Bone marrow (tissue), 2 donors: ENCODE measurements around the gene SLC38A1.

Source experiments
- DNase-seq, 2 donors: peaks; one replicate each; lab custom pipeline; 2025; lab: John Stamatoyannopoulos, UW

The SLC38A1 gene

GRCh38 chr12:46230983-46231382 is 37.9 kb downstream of the SLC38A1 start:
- DNase-seq = no peak

- no peak for DNase-seq
Measured at GRCh38 chr12:46230306-46230705, 38.5 kb downstream of the SLC38A1 start.

- DNase-seq = no peak
Measured at GRCh38 chr12:46227616-46228015, 41.2 kb downstream of the SLC38A1 start.

DNA sequence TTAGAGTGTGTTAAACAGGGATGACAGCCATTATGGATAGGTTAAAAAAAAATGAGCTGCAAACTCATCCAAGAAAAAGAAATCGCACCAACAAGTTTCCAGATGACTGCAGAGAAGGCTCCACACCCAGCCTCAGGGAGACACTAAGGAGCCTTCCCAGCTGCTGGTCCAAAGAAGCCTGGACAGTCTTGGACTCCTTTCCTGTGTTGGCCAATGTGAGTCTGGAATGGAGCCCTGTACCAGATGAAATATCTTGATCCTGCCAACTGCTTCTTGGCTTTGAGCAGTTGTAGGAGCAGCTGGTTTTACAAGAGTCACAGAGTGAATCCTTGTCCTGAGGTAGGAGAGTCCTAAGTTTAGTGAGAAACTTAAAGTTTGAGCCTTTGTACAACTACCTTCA is 44.5 kb downstream of the SLC38A1 start:
- DNase-seq = no peak

DNA sequence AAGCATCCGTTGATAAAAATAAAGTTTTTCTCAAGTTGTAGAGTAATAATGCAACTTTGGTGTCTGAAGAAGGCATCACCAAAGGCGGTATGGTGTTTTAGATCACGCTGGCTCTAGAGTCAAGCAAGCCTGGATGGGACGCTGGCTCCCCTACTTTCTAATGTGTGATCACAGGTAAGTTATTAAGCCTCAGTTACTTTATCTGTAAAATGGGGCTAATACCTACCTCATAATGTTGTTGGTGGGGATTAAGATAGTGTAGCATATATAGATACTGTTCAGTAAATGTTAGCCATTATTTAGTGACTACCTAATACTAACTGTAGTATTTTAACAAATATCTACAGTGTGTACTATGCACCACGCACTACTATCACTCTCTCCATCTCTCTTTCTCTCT is 45.8 kb downstream of the SLC38A1 start:
- no peak for DNase-seq

- DNase-seq = no peak
Measured at GRCh38 chr12:46222636-46223035, 46.2 kb downstream of the SLC38A1 start.

DNA sequence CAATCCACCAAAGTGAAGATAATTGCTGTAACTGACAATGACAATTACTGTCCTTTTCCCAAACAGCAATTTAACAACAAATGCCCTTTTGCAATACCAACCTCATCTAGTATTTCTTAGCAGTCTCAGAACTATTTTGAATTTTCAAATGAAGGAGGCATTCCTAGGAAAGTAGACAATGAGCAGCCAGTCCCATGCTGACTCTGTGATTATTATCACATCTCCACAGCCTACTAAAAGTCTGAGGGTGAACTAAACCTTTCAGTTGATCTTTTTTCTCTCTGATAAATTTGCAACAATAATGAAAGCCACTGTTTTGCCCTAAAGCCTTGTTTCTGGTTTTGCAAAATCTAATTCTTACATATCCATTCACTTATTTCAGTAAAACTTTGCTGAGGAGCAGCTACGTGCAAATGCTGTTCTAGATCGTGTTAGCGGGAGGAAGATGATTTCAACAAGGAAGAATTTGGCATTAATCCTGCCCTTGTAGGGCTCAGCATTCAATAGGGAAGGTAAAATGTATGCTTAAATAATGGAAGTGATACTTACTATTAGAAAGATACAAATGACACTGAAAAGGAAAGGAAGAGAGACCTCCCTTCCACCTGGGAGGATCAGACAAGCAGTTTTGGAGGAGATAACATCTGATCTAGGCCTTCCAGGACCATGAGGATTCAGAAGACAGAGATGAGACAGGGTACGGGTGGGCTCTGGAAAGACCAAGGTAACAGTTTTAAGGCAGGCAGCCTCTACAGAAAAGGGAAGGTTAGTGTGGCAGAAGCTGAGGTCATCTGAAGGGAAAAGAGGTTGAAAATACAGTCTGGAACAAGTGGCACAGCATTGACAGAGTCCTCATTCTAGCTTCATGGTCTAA is 47.4 kb downstream of the SLC38A1 start:
- no peak for DNase-seq

GRCh38 chr12:46219877-46220655 is 48.8 kb downstream of the SLC38A1 start:
- peak in 1 of 2 donors; percentile 81 for DNase-seq

GRCh38 chr12:46219132-46219876 is 49.5 kb downstream of the SLC38A1 start:
- DNase-seq = no peak

DNA sequence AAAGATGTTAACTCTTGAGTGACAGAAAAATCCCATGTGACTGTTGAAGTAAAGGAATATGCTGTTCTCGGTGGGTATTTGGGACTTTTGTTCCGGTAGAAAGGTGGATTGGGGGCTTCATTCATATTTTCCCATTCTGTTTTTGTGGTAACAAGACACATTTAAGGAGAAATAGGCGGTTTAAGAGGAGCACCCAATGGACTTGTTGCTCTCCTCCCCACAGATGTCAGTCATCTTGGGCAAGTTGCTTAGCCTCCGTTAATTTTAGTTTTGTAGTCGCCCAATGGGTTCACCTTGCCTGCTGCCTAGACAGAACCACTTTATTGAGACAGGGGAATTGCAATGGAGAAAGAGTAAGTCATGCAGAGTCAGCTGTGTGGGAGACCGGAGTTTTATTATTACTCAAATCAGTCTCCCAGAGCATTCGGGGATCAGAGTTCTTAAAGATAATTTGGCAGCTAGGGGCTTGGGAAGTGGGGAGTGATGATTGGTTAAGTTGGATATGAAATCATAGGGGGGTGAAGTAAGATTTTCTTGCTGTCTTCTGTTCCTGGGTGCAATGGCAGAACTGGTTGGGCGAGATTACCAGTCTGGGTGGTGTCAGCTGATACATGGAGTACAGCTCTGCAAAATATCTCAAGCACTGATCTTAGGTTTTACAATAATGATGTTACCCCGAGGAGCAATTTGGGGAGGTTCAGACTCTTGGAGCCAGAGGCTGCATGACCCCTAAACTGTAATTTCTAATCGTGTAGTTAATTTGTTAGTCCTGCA is 50.3 kb downstream of the SLC38A1 start:
- DNase-seq = no peak

DNA sequence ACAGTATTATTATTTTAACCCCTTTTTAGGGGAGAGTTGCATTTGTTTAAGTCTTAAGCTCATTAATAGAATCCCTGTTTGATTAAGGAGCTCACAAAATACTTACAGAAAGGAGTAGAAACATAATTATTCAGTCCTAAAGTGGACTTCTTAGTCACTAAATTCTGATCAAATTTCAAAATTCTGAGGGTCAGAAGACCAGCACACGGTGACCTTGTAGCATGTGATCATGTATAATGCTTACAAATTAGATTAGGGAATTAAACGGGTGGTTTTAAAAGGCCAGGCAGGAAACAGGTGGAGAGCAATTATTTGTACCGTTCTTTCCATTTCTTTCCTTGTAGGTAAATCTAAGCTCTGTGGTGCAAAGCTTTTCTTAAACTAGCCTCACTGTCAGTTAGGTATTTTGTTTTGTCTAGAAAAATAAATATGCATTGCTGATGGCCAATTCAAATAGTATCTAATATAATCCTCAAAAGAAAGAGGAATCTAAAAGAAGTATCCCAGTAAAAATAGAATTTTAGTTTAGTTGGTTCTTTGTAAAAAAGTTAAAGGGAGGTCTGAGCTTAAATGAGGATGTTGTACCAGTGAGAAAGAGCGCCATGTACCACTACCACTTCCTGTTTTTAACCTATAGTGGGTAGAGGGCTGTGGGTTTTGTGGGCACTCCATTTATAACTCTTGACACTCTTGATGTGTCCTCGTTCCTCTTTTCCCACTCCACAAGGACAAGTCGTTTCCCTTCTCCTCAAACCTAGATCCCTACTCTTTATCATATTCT is 51.1 kb downstream of the SLC38A1 start:
- peak in 1 of 2 donors; percentile 94 for DNase-seq

GRCh38 chr12:46214668-46215436 is 54.0 kb downstream of the SLC38A1 start:
- peak in 1 of 2 donors; percentile 82 for DNase-seq

- no peak for DNase-seq
Measured at GRCh38 chr12:46212108-46212982, 56.5 kb downstream of the SLC38A1 start.

DNA sequence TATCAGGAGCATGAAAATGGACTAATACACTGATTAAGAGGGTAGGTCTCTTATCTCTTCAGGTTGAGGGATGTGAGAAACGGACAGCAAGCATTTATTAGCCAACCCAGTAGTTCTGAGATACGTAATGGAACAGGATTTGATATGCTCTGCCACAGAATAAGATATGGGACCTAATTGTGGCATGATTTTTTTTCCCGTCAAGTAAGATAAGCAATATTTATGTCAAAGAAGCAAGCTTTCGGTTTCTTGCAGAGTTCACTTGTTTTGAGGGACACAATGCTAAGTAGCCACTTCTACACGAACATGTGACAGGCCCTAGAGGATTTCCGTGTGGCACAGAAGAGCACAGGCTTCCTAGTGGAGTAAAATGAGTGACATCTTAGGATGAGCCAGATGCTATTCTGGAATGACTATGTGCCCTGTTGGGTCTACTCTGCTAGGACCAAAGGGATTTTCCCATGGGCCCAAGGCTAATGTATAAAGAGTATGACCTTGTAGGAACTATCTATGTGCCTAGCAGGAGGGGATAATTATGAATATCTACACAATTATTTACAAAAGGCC is 57.9 kb downstream of the SLC38A1 start:
- DNase-seq = no peak

GRCh38 chr12:46209914-46210872 is 58.6 kb downstream of the SLC38A1 start:
- DNase-seq = no peak

GRCh38 chr12:46209170-46209569 is 59.7 kb downstream of the SLC38A1 start:
- DNase-seq = no peak

DNA sequence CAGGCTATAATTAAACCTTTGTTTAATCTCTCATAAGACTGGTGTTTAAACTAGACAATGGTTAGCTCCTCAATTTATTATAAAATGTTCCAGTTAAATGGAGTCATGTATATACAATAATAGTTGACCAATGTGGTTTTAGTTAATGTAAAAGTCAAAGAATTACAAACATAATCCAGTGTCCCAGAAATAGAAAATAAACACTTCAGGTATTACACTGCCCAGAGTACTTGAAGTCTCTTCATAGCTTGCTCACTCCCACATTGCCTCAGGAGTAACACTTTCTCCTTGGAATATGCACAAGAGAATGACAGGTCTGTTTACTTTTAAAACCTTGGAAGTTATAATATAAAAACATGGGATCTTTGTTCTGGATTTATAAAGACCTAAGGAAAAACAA is 60.5 kb downstream of the SLC38A1 start:
- no peak for DNase-seq

DNA sequence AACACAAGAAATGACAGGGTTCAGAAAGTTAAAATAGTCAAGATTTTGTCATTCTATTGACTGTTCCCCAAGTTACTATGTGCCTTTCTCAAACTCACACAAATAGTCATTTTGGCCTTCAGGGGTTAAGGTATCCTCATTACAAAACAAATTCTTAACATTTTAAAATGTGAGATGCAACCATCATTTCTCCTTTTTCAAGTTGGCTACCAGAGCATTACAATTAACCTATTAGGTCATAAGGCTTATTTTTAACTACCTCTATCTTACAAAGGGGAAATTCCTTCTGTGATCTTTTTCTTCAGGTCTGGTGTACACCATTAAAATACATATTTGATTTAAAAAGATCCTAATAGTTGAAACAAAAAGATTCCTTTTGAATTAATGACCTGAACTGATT is 61.2 kb downstream of the SLC38A1 start:
- DNase-seq = no peak
